ENCODE measurements around the gene KLHL26. TPM values are rescaled to one million over a fixed set of nuclear protein-coding genes. Genes with fewer than 3 reads are reported as not detected.

Gene KLHL26
- total and polyA plus RNA-seq, 2 of the 4 experiments (the other 2 are of a cell fraction): 2.2 to 4.7 TPM

GRCh38 chr19:18603255-18603957, 33.4 kb upstream of the KLHL26 start:
- ChIA-PET POLR2A (ENCODE audit: unreplicated experiment) (no interaction called here), CTCF (no interaction called here)
- in situ Hi-C loops (cut with MboI; ENCODE audit: low sequenced_read_pairs): no loop called here
- Histone ChIP-seq H4K20me1 (ENCODE audit: insufficient read depth, low read length) (peaks cover 5% of the 10 kb centered on the region; the same call in 1 of the 2 replicates), H3K14ac (replicated peaks; ENCODE audit: low read depth, low read length) (no peak overlapping the region), H3K4me2 (ENCODE audit: low read depth, low read length) (no peak overlapping the region), H2AK9ac (replicated peaks; ENCODE audit: low read depth, low read length, poor library complexity) (no peak overlapping the region), H3K18ac (ENCODE audit: low read depth, low read length) (no peak overlapping the region), H3K36me3 (ENCODE audit: control insufficient read depth, insufficient read depth, low read length) (no peaks in the 10 kb centered on the region), H3K27ac (ENCODE audit: insufficient read depth, low read length) (no peak overlapping the region), H2BK120ac (ENCODE audit: low read depth, low read length) (no peak overlapping the region), H4K8ac (ENCODE audit: low read depth in 2 of 2, low read length in 2 of 2) (no peak overlapping the region), H3K4ac (ENCODE audit: low read depth, low read length) (no peak overlapping the region), H3K79me1 (ENCODE audit: low read depth in 1 of 2, low read length in 2 of 2) (no peaks in the 10 kb centered on the region), H4K91ac (ENCODE audit: insufficient read depth, low read depth, low read length) (no peak overlapping the region), H3K56ac (ENCODE audit: extremely low read depth, insufficient read depth, low read length) (no peak overlapping the region), H2AFZ (replicated peaks; ENCODE audit: low read length, poor library complexity) (peak overlapping the region; percentile 58), H3K23ac (ENCODE audit: low read depth, low read length) (no peak overlapping the region), H3K4me1 (ENCODE audit: control insufficient read depth, insufficient read depth, low read length) (peaks cover 5% of the 10 kb centered on the region; the same call in 1 of the 2 replicates), H3K4me3 (ENCODE audit: insufficient read depth, low read depth, low read length) (no peak overlapping the region), H3K9me3 (ENCODE audit: control insufficient read depth, insufficient read depth, low read length) (no peaks in the 10 kb centered on the region), H2BK5ac (ENCODE audit: low read depth, low read length, poor library complexity, severe bottlenecking) (no peak overlapping the region), H2AK5ac (ENCODE audit: low read depth, low read length) (no peak overlapping the region), H3K9ac (ENCODE audit: low read depth, low read length) (no peak overlapping the region), H2BK15ac (ENCODE audit: low read depth, low read length) (no peak overlapping the region), H2BK20ac (ENCODE audit: low read depth, low read length) (no peak overlapping the region), H3K27me3 (ENCODE audit: control insufficient read depth, insufficient read depth, low read length) (peaks cover 49% of the 10 kb centered on the region), H4K5ac (ENCODE audit: low read depth, low read length) (no peak overlapping the region), H3K9me1 (ENCODE audit: insufficient read depth, low read length) (no peaks in the 10 kb centered on the region)
- DNase-seq (no peak), ATAC-seq (ENCODE audit: low read depth) (peak; percentile 40; the same call in 1 of the 2 replicates)
- intact Hi-C loops (cut with micrococcal nuclease): no loop called here
- WGBS, 2 experiments (ENCODE audit: extremely low coverage in 2 of 2, insufficient read length in 1 of 2): 30% methylated on average over 5 of the region's 32 CpGs; no CpG with 5 or more reads in 1 of the 2 experiments
- TF ChIP-seq RCOR1 (IDR thresholded peaks at IDR 0.05; ENCODE audit: insufficient replicate concordance, low read length): no peak
- BruUV-seq (replicated peaks): no TSS peak
- dilution Hi-C loops (cut with HindIII; ENCODE audit: low sequenced_read_pairs, unreplicated experiment): no loop called here

All from IMR-90 (cell line).